Trophoblast cell (in vitro differentiated cells and primary cell): Measurements from ENCODE around the gene LCN15.

ENCODE experiments used
- DNase-seq, 2 donors: peaks; one replicate each; pipeline ENCODE4 v3.0.0-alpha.2; 2016
- H2AFZ ChIP-seq: 2 replicates; pipeline ENCODE4 v1.6.1; 2013; ENCODE audit warnings: low read length, moderate library complexity, mild to moderate bottlenecking; ENCODE audit not compliant: insufficient read depth, poor library complexity
- H2AK5ac ChIP-seq: 2 replicates; pipeline ENCODE4 v1.6.1; 2013; ENCODE audit warnings: mild to moderate bottlenecking, low read length
- H2BK120ac ChIP-seq: 2 replicates; pipeline ENCODE4 v1.6.1; 2013; ENCODE audit warnings: low read length, mild to moderate bottlenecking, moderate library complexity; ENCODE audit not compliant: insufficient read depth, poor library complexity
- H2BK12ac ChIP-seq: 2 replicates; pipeline ENCODE4 v1.6.1; 2013; ENCODE audit warnings: mild to moderate bottlenecking, low read length, moderate library complexity
- H2BK5ac ChIP-seq: 2 replicates; pipeline ENCODE4 v1.6.1; 2013; ENCODE audit warnings: low read length, low read depth, moderate library complexity, mild to moderate bottlenecking; ENCODE audit not compliant: poor library complexity
- H3K14ac ChIP-seq: 2 replicates; pipeline ENCODE4 v1.6.1; 2013; ENCODE audit warnings: mild to moderate bottlenecking, low read length
- H3K18ac ChIP-seq: 2 replicates; pipeline ENCODE4 v1.6.1; 2013; ENCODE audit warnings: mild to moderate bottlenecking, low read length
- H3K23ac ChIP-seq: 2 replicates; pipeline ENCODE4 v1.6.1; 2013; ENCODE audit warnings: low read length
- H3K27ac ChIP-seq: 2 replicates; pipeline ENCODE4 v1.5.1; 2013; ENCODE audit warnings: low read depth, mild to moderate bottlenecking, inconsistent platforms, low read length, moderate library complexity
- H3K27me3 ChIP-seq: 2 replicates; pipeline ENCODE4 v1.6.1; 2013; ENCODE audit warnings: inconsistent platforms, mild to moderate bottlenecking, low read length, moderate library complexity; ENCODE audit not compliant: insufficient read depth
- H3K36me3 ChIP-seq, 2 experiments: 1 replicate in 1 of 2; 2 replicates in 1 of 2; pipeline ENCODE4 v1.6.1; 2013; ENCODE audit warnings: low read length in 2 of 2, mild to moderate bottlenecking in 2 of 2, moderate library complexity in 1 of 2; ENCODE audit not compliant: insufficient read depth in 2 of 2, control insufficient read depth in 1 of 2
- H3K4ac ChIP-seq: 2 replicates; pipeline ENCODE4 v1.6.1; 2013; ENCODE audit warnings: low read depth, mild to moderate bottlenecking, low read length, moderate library complexity
- H3K4me1 ChIP-seq, 2 experiments: 1 replicate in 1 of 2; 2 replicates in 1 of 2; pipeline ENCODE4 v1.6.1; 2013; ENCODE audit warnings: low read length in 2 of 2, mild to moderate bottlenecking in 2 of 2, moderate library complexity in 1 of 2; ENCODE audit not compliant: insufficient read depth in 2 of 2, control insufficient read depth in 1 of 2
- H3K4me2 ChIP-seq: 2 replicates; pipeline ENCODE4 v1.6.1; 2013; ENCODE audit warnings: inconsistent platforms, mild to moderate bottlenecking, low read length, moderate library complexity
- H3K4me3 ChIP-seq: 2 replicates; pipeline ENCODE4 v1.5.1; 2013; ENCODE audit warnings: mild to moderate bottlenecking, low read depth, low read length, inconsistent platforms
- H3K79me1 ChIP-seq: one replicate; pipeline ENCODE4 v1.6.1; 2013; ENCODE audit warnings: low read length
- H3K79me2 ChIP-seq: 2 replicates; pipeline ENCODE4 v1.6.1; 2013; ENCODE audit warnings: low read length, mild to moderate bottlenecking; ENCODE audit not compliant: control insufficient read depth, insufficient read depth, poor library complexity
- H3K9ac ChIP-seq: 2 replicates; pipeline ENCODE4 v1.6.1; 2013; ENCODE audit warnings: mild to moderate bottlenecking, low read length
- H3K9me3 ChIP-seq: 2 replicates; pipeline ENCODE4 v1.6.1; 2013; ENCODE audit warnings: low read depth, mild to moderate bottlenecking, control low read depth, inconsistent platforms, low read length; ENCODE audit not compliant: insufficient read depth
- H4K12ac ChIP-seq: 2 replicates; pipeline ENCODE4 v1.6.1; 2013; ENCODE audit warnings: low read depth, mild to moderate bottlenecking, low read length, moderate library complexity
- H4K8ac ChIP-seq: 2 replicates; pipeline ENCODE4 v1.6.1; 2013; ENCODE audit warnings: low read depth, mild to moderate bottlenecking, low read length, moderate library complexity
- H4K91ac ChIP-seq: one replicate; pipeline ENCODE4 v1.6.1; 2013; ENCODE audit warnings: low read depth, mild to moderate bottlenecking, low read length, moderate library complexity
- WGBS: extraction: QIAGEN DNeasy Blood & Tissue Kit; methylation state at CpG from one replicate; pipeline ENCODE4 v1.1.7; 2013; ENCODE audit warnings: missing lambda C conversion rate; ENCODE audit not compliant: insufficient read length, insufficient coverage; ENCODE audit errors: extremely low coverage; 5-methylcytosine and 5-hydroxymethylcytosine counted together

The LCN15 gene

DNA sequence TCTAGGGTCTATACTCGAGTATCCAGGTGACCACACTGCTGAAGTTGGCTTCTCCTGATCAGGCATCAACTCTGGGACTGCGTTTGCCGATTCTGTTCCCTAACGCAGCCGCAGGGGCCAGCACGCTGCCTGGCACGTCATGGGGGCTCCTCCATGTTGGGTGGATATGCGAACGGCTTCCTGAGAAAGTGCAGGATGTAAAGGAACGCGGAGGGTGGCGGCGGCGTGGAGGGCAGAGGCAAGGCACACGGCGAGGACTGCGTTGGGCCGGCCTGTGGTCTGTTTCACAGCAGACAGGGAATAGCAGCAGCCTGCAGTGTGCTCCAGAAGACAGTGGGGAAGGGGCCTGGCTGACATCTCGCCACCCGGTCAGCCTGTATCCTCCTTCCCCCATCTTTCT is 25.4 kb downstream of the LCN15 start:
- Histone ChIP-seq H3K79me1 (no peaks in the 10 kb centered on the region), H2AFZ (no peak overlapping the region), H3K14ac (no peak overlapping the region), H2AK5ac (no peak overlapping the region), H3K9me3 (peaks cover 3% of the 10 kb centered on the region), H2BK120ac (no peak overlapping the region), H4K8ac (no peak overlapping the region), H2BK5ac (no peak overlapping the region), H3K4me3 (no peak overlapping the region), H3K4me1 (no peaks in the 10 kb centered on the region), H3K27ac (no peak overlapping the region), H3K4me2 (no peak overlapping the region), H3K18ac (no peak overlapping the region), H3K36me3 (no peaks in the 10 kb centered on the region), H3K9ac (no peak overlapping the region), H3K79me2 (no peaks in the 10 kb centered on the region), H3K27me3 (no peaks in the 10 kb centered on the region), H4K91ac (no peak overlapping the region), H4K12ac (no peak overlapping the region), H3K23ac (no peak overlapping the region), H3K4ac (no peak overlapping the region), H2BK12ac (no peak overlapping the region)
- peak in 1 of 2 donors; percentile 13 for DNase-seq
- WGBS: no CpG with 5 or more reads among the region's 20 CpGs

DNA sequence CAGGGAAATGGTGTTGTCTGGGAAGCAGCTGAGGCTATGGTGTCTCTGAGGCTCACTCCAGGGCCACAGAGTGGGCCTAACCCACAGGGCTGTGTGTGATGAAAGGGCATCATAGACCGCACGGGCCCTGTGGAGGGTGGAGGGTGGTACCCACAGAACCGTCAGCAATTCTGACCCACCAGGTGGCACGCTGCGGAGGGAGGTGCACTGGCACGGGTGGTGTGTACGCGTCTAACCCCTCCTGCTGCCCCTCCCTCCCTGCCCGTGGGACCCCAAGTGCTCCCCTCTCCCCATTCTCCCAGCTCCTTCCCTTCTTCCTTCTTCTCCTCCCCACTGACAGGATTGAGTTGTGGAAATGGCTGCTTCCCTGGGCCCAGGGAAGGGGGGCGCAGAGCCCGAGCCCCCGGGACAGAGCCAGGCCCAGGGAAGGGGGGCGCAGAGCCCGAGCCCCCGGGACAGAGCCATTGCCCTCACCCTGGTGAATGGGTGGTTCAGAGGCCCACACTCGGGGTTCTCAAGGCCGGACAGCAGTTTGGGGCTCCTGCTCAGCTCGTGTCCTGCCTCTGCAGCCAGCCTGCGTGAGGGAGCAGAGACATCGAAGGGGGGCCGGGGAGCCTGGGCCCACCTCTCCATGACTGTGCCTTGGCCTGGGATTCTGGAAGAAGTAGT is 28.4 kb downstream of the LCN15 start:
- no peak overlapping the region for H3K9ac ChIP-seq
- no peak overlapping the region for H2BK120ac ChIP-seq
- no CpG with 5 or more reads among the region's 21 CpGs for WGBS
- H3K14ac ChIP-seq: no peak overlapping the region
- no peak overlapping the region for H3K4ac ChIP-seq
- H4K91ac ChIP-seq: no peak overlapping the region
- no peak overlapping the region for H4K12ac ChIP-seq
- H3K36me3 ChIP-seq: no peaks in the 10 kb centered on the region
- H3K4me3 ChIP-seq: no peak overlapping the region
- H3K4me1 ChIP-seq: no peaks in the 10 kb centered on the region
- peaks cover 6% of the 10 kb centered on the region for H3K9me3 ChIP-seq
- no peak overlapping the region for H3K27ac ChIP-seq
- H2AFZ ChIP-seq: no peak overlapping the region
- no peaks in the 10 kb centered on the region for H3K79me2 ChIP-seq
- H2BK5ac ChIP-seq: no peak overlapping the region
- no peak overlapping the region for H3K23ac ChIP-seq
- no peak overlapping the region for H2AK5ac ChIP-seq
- no peak overlapping the region for H3K18ac ChIP-seq
- DNase-seq: no peak
- no peak overlapping the region for H3K4me2 ChIP-seq
- no peaks in the 10 kb centered on the region for H3K79me1 ChIP-seq
- H4K8ac ChIP-seq: no peak overlapping the region
- no peak overlapping the region for H2BK12ac ChIP-seq
- H3K27me3 ChIP-seq: no peaks in the 10 kb centered on the region

DNA sequence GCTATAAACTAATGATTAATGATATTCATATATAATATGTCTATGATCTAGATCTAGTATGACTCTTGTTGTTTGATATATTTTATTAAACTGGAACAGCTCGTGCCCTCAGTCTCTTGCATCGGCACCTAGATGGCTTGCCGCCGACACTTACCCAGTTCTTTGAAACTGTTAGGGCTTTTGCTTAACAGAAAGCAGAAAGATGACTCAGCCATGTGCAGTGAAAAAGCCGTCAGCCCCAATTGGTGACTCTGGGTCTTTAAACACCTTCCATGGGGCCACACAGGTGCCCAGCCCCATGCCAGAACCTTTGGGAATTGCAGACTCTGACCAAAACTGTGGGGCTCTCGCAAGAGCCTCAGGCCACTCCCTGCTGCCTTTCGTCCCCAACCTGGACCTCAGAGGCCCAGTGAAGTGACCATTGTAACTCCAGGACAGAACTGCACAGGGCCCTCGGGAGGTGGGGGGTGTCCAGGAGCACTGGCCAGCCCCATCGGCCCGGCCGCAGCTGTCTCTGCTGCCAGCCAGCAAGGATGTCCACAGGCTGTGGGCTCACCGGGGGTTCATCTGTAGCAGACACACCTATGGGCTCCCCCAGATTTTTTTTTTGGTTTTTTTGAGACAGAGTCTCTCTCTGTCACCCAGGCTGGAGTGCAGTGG is 29.4 kb downstream of the LCN15 start:
- no peak overlapping the region for H3K4me2 ChIP-seq
- no peak overlapping the region for H3K23ac ChIP-seq
- no peak overlapping the region for H3K27ac ChIP-seq
- DNase-seq: no peak
- H3K4ac ChIP-seq: no peak overlapping the region
- H3K27me3 ChIP-seq: no peaks in the 10 kb centered on the region
- H3K18ac ChIP-seq: no peak overlapping the region
- H3K79me1 ChIP-seq: no peaks in the 10 kb centered on the region
- no peak overlapping the region for H3K4me3 ChIP-seq
- no peak overlapping the region for H4K8ac ChIP-seq
- no peak overlapping the region for H2BK5ac ChIP-seq
- H3K9me3 ChIP-seq: peaks cover 6% of the 10 kb centered on the region
- no peak overlapping the region for H3K14ac ChIP-seq
- H4K12ac ChIP-seq: no peak overlapping the region
- no peak overlapping the region for H2AK5ac ChIP-seq
- no CpG with 5 or more reads among the region's 12 CpGs for WGBS
- H2BK12ac ChIP-seq: no peak overlapping the region
- H3K9ac ChIP-seq: no peak overlapping the region
- no peak overlapping the region for H2BK120ac ChIP-seq
- H2AFZ ChIP-seq: no peak overlapping the region
- no peaks in the 10 kb centered on the region for H3K79me2 ChIP-seq
- H3K36me3 ChIP-seq: no peaks in the 10 kb centered on the region
- H4K91ac ChIP-seq: no peak overlapping the region
- H3K4me1 ChIP-seq: no peaks in the 10 kb centered on the region

DNA sequence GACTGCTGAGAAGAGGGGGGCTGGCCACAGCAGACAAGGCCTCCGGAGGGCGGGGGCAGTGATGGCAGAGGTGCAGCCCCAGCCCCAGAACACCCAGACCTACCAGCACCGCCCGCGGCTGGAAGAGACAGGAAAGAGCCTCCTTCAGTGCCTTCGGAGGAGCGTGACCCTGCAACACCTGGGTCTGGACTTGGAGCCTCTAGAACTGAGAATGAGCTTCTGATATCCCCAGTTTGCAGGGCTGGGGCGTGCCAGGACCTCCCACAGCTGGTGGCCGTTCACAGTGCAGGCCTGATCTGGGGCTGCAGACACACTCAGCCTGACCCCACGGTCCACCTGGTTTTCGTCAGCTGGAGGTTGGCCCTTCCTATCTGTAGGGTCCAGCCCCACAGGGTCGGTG is 30.7 kb downstream of the LCN15 start:
- no peak overlapping the region for H3K4me2 ChIP-seq
- no peak overlapping the region for H4K91ac ChIP-seq
- no peak overlapping the region for H2BK5ac ChIP-seq
- H3K9me3 ChIP-seq: peaks cover 6% of the 10 kb centered on the region
- no peak overlapping the region for H3K14ac ChIP-seq
- no peak overlapping the region for H2AK5ac ChIP-seq
- no peak overlapping the region for H2AFZ ChIP-seq
- H3K9ac ChIP-seq: no peak overlapping the region
- no peak overlapping the region for H2BK12ac ChIP-seq
- no CpG with 5 or more reads among the region's 12 CpGs for WGBS
- H3K4me3 ChIP-seq: no peak overlapping the region
- H3K18ac ChIP-seq: no peak overlapping the region
- H3K79me2 ChIP-seq: no peaks in the 10 kb centered on the region
- no peaks in the 10 kb centered on the region for H3K27me3 ChIP-seq
- H4K12ac ChIP-seq: no peak overlapping the region
- DNase-seq: no peak
- H3K36me3 ChIP-seq: no peaks in the 10 kb centered on the region
- no peak overlapping the region for H3K4ac ChIP-seq
- H3K79me1 ChIP-seq: peaks cover 2% of the 10 kb centered on the region
- no peak overlapping the region for H3K23ac ChIP-seq
- no peak overlapping the region for H4K8ac ChIP-seq
- H3K27ac ChIP-seq: no peak overlapping the region
- peaks cover 0 to 3% of the 10 kb centered on the region in 2 experiments for H3K4me1 ChIP-seq
- H2BK120ac ChIP-seq: no peak overlapping the region
